Activated CD8-positive, alpha-beta memory T cell treated with anti-CD3 and anti-CD28 coated beads, Interleukin-2, amount 10 ng/mL, durations not matched to agents 7 days and 5 days (primary cell): ENCODE results near the gene DUS1L. TPM values are rescaled to one million over a fixed set of nuclear protein-coding genes. Genes with fewer than 3 reads are reported as not detected.

Source experiments
- ATAC-seq: fragments of 150-1000 bp; cut with Tn5 transposase; one replicate; pipeline ENCODE4 v1.10.0; 2021; ENCODE audit warnings: moderate library complexity
- CTCF ChIA-PET: fragments of 350-600 bp; sonication (Branson Sonifier 250); formaldehyde crosslinking; loops from one replicate; lab custom pipeline; 2021; ENCODE audit warnings: antibody characterized with exemption; lab: Charles Lee
- DNase-seq: peaks from one replicate; pipeline ENCODE4 v3.0.0-alpha.2; 2020
- H3K27ac Mint-ChIP-seq: one replicate; pipeline ENCODE4 v1.8.0; 2021; ENCODE audit warnings: mild to moderate bottlenecking, mixed read lengths
- H3K27me3 Mint-ChIP-seq: one replicate; pipeline ENCODE4 v1.8.0; 2021; ENCODE audit warnings: mixed read lengths
- H3K36me3 Mint-ChIP-seq: one replicate; pipeline ENCODE4 v1.8.0; 2021; ENCODE audit warnings: mild to moderate bottlenecking, mixed read lengths
- H3K4me1 Mint-ChIP-seq: one replicate; pipeline ENCODE4 v1.8.0; 2021; ENCODE audit warnings: mixed read lengths
- H3K4me3 Mint-ChIP-seq: one replicate; pipeline ENCODE4 v1.8.0; 2021; ENCODE audit warnings: mild to moderate bottlenecking, moderate library complexity, mixed read lengths
- H3K9me3 Mint-ChIP-seq: one replicate; pipeline ENCODE4 v1.8.0; 2022; ENCODE audit warnings: low read depth, mixed read lengths
- total RNA-seq, 2 experiments: library from RNA; stranded (reverse); gene quantifications; one replicate each; pipeline ENCODE4 v1.2.3, GENCODE V29; 2021

DUS1L gene
- total RNA-seq, 2 experiments from 2014 or later: 134 to 139 TPM

GRCh38 chr17:82019690-82020571, 45.7 kb downstream of the DUS1L start:
- CTCF ChIA-PET: interaction anchor here (0.6 to 9.0 kb wide), 33 partner anchors 10 to 398 kb away, joined by 3 to 181 read pairs (median 4); partner anchors contain the start of genes ASPSCR1, DCXR, FASN and NOTUM
- peak; percentile 79 for DNase-seq
- Mint-ChIP-seq H3K27me3 (no peaks in the 10 kb centered on the region), H3K4me3 (no peak overlapping the region), H3K9me3 (no peaks in the 10 kb centered on the region), H3K27ac (no peak overlapping the region), H3K36me3 (peaks cover 4% of the 10 kb centered on the region), H3K4me1 (peaks cover 18% of the 10 kb centered on the region)
- ATAC-seq: no peak

GRCh38 chr17:82018989-82019689, 46.5 kb downstream of the DUS1L start:
- H3K27ac Mint-ChIP-seq: no peak overlapping the region
- H3K4me1 Mint-ChIP-seq: peaks cover 15% of the 10 kb centered on the region
- H3K9me3 Mint-ChIP-seq: no peaks in the 10 kb centered on the region
- no peaks in the 10 kb centered on the region for H3K27me3 Mint-ChIP-seq
- no peak for DNase-seq
- H3K36me3 Mint-ChIP-seq: peaks cover 4% of the 10 kb centered on the region
- no peak overlapping the region for H3K4me3 Mint-ChIP-seq
- CTCF ChIA-PET: interaction anchor here (0.6 to 9.0 kb wide), 29 partner anchors 9 to 399 kb away, joined by 3 to 181 read pairs (median 4); partner anchors contain the start of genes ASPSCR1, DCXR, FASN and NOTUM
- ATAC-seq: no peak

- H3K4me1 Mint-ChIP-seq: peaks cover 11% of the 10 kb centered on the region
- no peak overlapping the region for H3K27ac Mint-ChIP-seq
- peaks cover 4% of the 10 kb centered on the region for H3K36me3 Mint-ChIP-seq
- H3K9me3 Mint-ChIP-seq: no peaks in the 10 kb centered on the region
- CTCF ChIA-PET: interaction anchor here (1.4 to 9.0 kb wide), 3 partner anchors 11 to 58 kb away, joined by 7 to 181 read pairs (median 10); partner anchors contain the start of gene NOTUM
- H3K27me3 Mint-ChIP-seq: no peaks in the 10 kb centered on the region
- DNase-seq (no peak), ATAC-seq (no peak)
- no peak overlapping the region for H3K4me3 Mint-ChIP-seq
Observed at GRCh38 chr17:82018152-82018988, 47.2 kb downstream of the DUS1L start.

DNA sequence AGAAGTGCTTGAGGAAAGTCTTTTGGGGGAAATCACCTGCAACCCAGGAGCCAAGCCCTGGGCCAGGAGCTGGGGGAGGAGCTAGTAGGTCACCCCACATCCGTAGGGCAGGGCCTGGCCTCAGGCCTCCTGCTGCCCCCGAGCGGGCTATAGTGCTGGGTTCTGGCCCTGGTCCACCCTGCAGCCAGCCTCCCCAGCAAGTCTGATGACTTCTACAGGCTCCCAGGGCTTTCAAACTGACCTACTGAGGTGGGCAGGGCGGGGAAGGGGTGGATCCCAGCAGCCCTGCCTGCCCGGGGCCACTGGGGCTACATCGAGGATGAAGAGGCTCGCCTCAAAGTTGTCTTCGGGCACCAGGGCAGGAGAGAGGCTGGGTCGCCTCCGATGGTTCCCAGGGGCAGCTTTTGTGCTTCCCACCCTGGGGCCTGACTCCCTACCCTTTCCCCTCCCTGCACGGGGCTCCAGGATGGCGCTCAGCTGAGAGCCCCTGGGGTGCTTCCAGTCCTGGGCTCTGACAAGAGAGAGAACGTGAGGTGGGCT, 47.9 kb downstream of the DUS1L start:
- H3K9me3 Mint-ChIP-seq: no peaks in the 10 kb centered on the region
- H3K36me3 Mint-ChIP-seq: peaks cover 4% of the 10 kb centered on the region
- peaks cover 11% of the 10 kb centered on the region for H3K4me1 Mint-ChIP-seq
- no peaks in the 10 kb centered on the region for H3K27me3 Mint-ChIP-seq
- no peak overlapping the region for H3K27ac Mint-ChIP-seq
- ATAC-seq (no peak), DNase-seq (no peak)
- no peak overlapping the region for H3K4me3 Mint-ChIP-seq
- CTCF ChIA-PET: interaction anchor here (1.4 to 9.0 kb wide), 2 partner anchors 12 to 58 kb away, joined by 7 to 181 read pairs; partner anchors contain the start of gene NOTUM

GRCh38 chr17:82016875-82017459, 48.6 kb downstream of the DUS1L start:
- no peak overlapping the region for H3K4me3 Mint-ChIP-seq

GRCh38 chr17:82016061-82016874, 49.3 kb downstream of the DUS1L start:
- H3K9me3 Mint-ChIP-seq: no peaks in the 10 kb centered on the region
- no peak overlapping the region for H3K4me3 Mint-ChIP-seq
- H3K27me3 Mint-ChIP-seq: no peaks in the 10 kb centered on the region
- DNase-seq (no peak), ATAC-seq (no peak)
- CTCF ChIA-PET: interaction anchor here (9.0 kb wide), 1 partner anchor 56 kb away, joined by 181 read pairs; the partner anchor contains the start of gene NOTUM
- peaks cover 4% of the 10 kb centered on the region for H3K36me3 Mint-ChIP-seq
- H3K4me1 Mint-ChIP-seq: peaks cover 6% of the 10 kb centered on the region
- H3K27ac Mint-ChIP-seq: no peak overlapping the region

More at GRCh38 chr17:82016875-82017459, 48.6 kb downstream of the DUS1L start:
- ATAC-seq: no peak
- H3K27ac Mint-ChIP-seq: no peak overlapping the region
- no peaks in the 10 kb centered on the region for H3K9me3 Mint-ChIP-seq
- peaks cover 4% of the 10 kb centered on the region for H3K36me3 Mint-ChIP-seq
- CTCF ChIA-PET: interaction anchor here (9.0 kb wide), 1 partner anchor 57 kb away, joined by 181 read pairs; the partner anchor contains the start of gene NOTUM
- H3K27me3 Mint-ChIP-seq: no peaks in the 10 kb centered on the region
- peaks cover 11% of the 10 kb centered on the region for H3K4me1 Mint-ChIP-seq
- DNase-seq: no peak

GRCh38 chr17:82015311-82015971, 50.2 kb downstream of the DUS1L start:
- ATAC-seq (no peak), DNase-seq (no peak)
- no peak overlapping the region for H3K4me3 Mint-ChIP-seq
- no peak overlapping the region for H3K27ac Mint-ChIP-seq
- peaks cover 4% of the 10 kb centered on the region for H3K36me3 Mint-ChIP-seq
- no peaks in the 10 kb centered on the region for H3K27me3 Mint-ChIP-seq
- CTCF ChIA-PET: interaction anchor here (9.0 kb wide), 1 partner anchor 55 kb away, joined by 181 read pairs; the partner anchor contains the start of gene NOTUM
- no peaks in the 10 kb centered on the region for H3K9me3 Mint-ChIP-seq
- H3K4me1 Mint-ChIP-seq: peaks cover 3% of the 10 kb centered on the region

DNA sequence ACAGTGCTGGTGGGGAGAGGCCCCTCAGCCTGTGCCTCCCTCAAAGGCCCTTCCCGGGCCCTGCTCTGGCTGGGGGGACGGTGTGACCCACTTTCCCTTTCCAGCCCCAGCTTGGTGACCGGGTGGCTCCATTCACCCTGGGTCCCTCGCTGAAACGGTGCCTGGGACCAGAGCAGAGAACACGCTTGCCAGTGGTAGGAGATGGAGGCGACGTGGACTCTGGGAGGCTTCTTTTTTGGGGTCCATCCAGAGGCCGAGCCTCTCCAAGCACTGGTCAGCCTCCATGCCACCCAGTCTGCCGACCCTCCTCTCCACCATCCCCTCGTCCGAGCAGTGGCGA, 50.7 kb downstream of the DUS1L start:
- CTCF ChIA-PET: no interaction called here
- ATAC-seq (no peak), DNase-seq (no peak)
- H3K4me1 Mint-ChIP-seq: peaks cover 1% of the 10 kb centered on the region
- H3K36me3 Mint-ChIP-seq: peaks cover 4% of the 10 kb centered on the region
- no peaks in the 10 kb centered on the region for H3K27me3 Mint-ChIP-seq
- H3K27ac Mint-ChIP-seq: no peak overlapping the region
- H3K4me3 Mint-ChIP-seq: no peak overlapping the region
- no peaks in the 10 kb centered on the region for H3K9me3 Mint-ChIP-seq

DNA sequence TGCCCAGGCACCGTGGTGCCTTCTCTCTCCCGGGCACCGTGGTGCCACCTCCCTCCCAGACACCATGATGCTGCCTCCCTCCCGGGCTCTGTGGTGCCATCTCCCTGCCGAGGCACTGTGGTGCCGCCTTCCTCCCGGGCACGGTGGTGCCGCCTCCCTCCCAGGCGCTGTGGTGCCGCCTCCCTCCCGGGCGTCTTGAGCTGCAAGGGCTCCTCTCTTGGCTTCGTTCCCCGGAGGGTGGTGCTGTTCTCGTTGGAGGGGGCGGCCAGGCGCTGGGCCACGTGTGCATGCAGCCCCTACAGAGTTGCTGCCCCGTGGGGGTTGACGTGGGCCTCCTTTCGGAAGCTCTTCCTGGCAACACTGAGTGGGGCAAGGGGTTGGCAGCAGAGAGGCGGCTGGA, 51.2 kb downstream of the DUS1L start:
- Mint-ChIP-seq H3K4me1 (peaks cover 5% of the 10 kb centered on the region), H3K27ac (no peak overlapping the region), H3K9me3 (no peaks in the 10 kb centered on the region), H3K36me3 (peaks cover 4% of the 10 kb centered on the region), H3K27me3 (no peaks in the 10 kb centered on the region), H3K4me3 (no peak overlapping the region)
- ATAC-seq (no peak), DNase-seq (no peak)
- CTCF ChIA-PET: no interaction called here

DNA sequence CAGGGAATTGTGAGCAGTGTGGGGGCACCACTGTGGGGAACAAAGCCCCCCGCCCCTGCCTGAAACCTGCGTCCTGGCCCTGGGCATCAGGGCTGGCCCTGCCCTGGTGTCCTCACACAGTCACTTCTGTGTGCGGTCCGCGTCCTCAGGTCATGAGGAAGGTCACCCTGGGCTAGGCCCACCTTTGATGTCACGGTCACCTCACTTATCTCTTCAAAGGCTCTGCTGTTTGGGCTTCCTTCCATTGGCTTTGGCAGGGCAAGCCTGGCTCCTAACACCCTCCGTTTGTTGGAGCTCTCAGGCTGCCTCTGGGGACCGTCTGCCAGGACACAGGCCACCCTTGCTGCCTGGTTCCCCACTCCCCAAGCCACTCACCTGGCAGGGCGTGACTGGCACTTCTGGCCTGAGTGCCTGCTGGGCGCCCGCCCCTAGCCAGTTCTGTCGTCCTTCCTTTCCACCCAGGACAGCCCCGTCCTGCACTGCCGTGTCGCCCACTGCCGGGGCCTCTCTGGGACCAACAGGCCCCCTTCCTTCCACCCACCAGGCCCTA, 51.8 kb downstream of the DUS1L start:
- Mint-ChIP-seq H3K9me3 (no peaks in the 10 kb centered on the region), H3K27me3 (no peaks in the 10 kb centered on the region), H3K27ac (no peak overlapping the region), H3K4me1 (peaks cover 7% of the 10 kb centered on the region), H3K36me3 (peaks cover 4% of the 10 kb centered on the region), H3K4me3 (no peak overlapping the region)
- ATAC-seq: no peak
- CTCF ChIA-PET: interaction anchor here (2.9 kb wide), 1 partner anchor 54 kb away, joined by 10 read pairs; no protein-coding TSS in a partner anchor
- no peak for DNase-seq

DNA sequence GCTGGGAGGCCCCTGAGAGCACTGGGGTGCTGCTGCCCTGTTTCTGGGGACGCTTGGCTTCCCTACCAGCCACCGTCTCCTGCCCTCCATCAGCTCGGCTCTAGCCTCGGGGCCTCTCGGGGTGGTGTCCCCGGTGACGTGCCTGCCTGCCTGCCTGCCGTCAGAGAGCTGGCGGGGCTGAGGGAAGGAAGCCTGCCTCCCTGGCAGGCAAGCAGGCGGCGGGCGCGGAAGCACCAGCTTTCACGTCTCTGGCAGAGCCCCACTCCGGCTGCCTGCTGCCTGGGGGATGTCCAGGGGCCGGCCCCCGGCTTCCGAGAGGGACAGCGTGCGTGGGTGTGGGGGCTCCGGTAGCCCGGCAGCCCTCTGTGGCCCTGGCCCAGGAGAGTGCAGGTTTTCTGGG, 52.3 kb downstream of the DUS1L start:
- no peak overlapping the region for H3K27ac Mint-ChIP-seq
- no peak for ATAC-seq
- no peak overlapping the region for H3K4me3 Mint-ChIP-seq
- DNase-seq: no peak
- CTCF ChIA-PET: interaction anchor here (2.9 kb wide), 1 partner anchor 54 kb away, joined by 10 read pairs; no protein-coding TSS in a partner anchor
- no peaks in the 10 kb centered on the region for H3K36me3 Mint-ChIP-seq
- no peaks in the 10 kb centered on the region for H3K27me3 Mint-ChIP-seq
- H3K4me1 Mint-ChIP-seq: peaks cover 7% of the 10 kb centered on the region
- no peaks in the 10 kb centered on the region for H3K9me3 Mint-ChIP-seq
